Measurements from ENCODE around the gene SHD. TPM values are rescaled to one million over a fixed set of nuclear protein-coding genes. Genes with fewer than 3 reads are reported as not detected.

The SHD gene
- total RNA-seq, 4 donors from 2014 or later: 0.41 TPM; not detected in 3

DNA sequence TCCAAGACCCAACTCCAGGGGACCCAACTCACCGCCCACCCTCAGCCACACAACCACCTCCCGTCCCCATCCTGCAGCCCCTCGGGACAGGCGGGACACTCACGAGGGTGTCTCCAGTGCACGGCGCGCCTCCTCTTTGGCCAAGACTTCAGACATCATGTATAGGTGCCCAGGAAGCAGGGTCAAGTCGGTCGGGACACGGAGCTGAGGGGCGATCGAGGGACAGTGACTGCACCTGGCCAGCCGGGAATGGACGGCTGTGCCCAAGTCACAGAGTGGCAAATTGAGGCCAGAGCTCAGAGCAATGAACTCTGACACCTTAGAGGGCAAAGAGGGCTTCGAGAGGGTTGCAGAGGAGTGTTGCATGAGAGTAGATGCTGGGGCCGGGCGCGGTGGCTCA lies 50.8 kb downstream of the SHD start:
- Histone ChIP-seq H3K27me3 (no peaks in the 10 kb centered on the region), H3K27ac (no peak overlapping the region), H3K4me3 (no peak overlapping the region), H3K4me1 (peaks cover 0 to 11% of the 10 kb centered on the region in 2 donors), H3K9me3 (no peaks in the 10 kb centered on the region), H3K36me3 (no peaks in the 10 kb centered on the region)
- intact Hi-C loops (cut with DNase I; ENCODE audit: low total_unique reads): no loop called here
- DNase-seq: no peak
- TF ChIP-seq, protein P1, sequence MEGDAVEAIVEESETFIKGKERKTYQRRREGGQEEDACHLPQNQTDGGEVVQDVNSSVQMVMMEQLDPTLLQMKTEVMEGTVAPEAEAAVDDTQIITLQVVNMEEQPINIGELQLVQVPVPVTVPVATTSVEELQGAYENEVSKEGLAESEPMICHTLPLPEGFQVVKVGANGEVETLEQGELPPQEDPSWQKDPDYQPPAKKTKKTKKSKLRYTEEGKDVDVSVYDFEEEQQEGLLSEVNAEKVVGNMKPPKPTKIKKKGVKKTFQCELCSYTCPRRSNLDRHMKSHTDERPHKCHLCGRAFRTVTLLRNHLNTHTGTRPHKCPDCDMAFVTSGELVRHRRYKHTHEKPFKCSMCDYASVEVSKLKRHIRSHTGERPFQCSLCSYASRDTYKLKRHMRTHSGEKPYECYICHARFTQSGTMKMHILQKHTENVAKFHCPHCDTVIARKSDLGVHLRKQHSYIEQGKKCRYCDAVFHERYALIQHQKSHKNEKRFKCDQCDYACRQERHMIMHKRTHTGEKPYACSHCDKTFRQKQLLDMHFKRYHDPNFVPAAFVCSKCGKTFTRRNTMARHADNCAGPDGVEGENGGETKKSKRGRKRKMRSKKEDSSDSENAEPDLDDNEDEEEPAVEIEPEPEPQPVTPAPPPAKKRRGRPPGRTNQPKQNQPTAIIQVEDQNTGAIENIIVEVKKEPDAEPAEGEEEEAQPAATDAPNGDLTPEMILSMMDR (IDR thresholded peaks at IDR 0.05): no peak
- TF ChIP-seq POLR2A (IDR thresholded peaks at IDR 0.05): no peak

DNA sequence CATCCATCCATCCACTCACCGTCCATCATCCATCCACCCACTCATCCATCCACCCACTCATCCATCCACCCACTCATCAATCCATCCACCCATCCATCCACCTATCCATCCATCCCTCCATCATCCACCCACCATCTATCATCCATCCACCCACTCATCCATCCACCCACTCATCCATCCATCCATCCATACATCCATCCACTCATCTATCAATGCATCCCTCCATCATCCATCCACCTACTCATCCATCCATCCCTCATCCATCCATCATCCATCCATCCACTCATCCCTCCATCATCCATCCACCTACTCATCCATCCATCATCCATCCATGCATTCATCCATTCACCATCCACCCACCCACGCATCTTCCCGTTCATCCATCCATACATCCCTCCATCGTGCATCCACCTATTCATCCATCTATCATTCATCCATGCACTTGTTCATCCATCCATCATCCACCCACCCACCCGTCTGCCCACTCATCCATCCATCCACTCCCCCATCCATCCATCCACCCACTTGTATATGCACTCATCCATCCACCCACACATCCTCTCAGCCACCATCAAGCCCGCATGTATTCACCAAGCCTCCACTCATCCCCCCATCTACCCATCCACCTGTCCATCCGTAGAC lies 56.0 kb downstream of the SHD start:
- no peak for TF ChIP-seq POLR2A (IDR thresholded peaks at IDR 0.05)
- TF ChIP-seq, protein P1 (IDR thresholded peaks at IDR 0.05): no peak
- Histone ChIP-seq H3K27me3 (no peaks in the 10 kb centered on the region), H3K4me3 (no peak overlapping the region), H3K4me1 (no peaks in the 10 kb centered on the region), H3K27ac (no peak overlapping the region), H3K9me3 (no peaks in the 10 kb centered on the region), H3K36me3 (no peaks in the 10 kb centered on the region)
- DNase-seq: no peak
- intact Hi-C loops (cut with DNase I; ENCODE audit: low total_unique reads): no loop called here

DNA sequence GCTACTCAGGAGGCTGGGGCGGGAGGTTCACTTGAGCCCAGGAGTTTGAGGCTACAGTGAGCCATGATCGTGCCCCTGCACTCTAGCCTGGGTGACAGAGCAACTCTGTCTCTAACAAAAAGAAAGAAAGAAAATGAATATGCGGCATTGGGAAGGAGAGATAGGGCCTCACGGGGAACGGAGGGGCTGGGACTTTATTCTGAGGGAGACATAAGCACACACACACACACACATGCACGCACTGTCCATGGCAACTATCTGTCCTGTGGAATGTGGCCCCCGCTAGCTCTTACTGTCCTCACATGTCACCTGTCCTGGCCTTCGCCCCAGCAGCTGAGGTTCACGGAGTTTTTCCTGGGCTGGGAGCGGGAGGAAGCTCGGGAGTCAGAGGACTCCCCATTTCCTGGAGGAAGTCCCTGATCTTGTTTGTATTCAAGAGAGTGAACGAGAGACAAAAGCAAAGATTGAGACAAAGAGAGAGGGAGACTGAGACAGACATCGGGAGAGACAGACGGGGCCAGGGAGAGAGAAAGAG lies 58.9 kb downstream of the SHD start:
- intact Hi-C loops (cut with DNase I; ENCODE audit: low total_unique reads): no loop called here
- no peaks in the 10 kb centered on the region for H3K36me3 ChIP-seq
- no peak for TF ChIP-seq POLR2A (IDR thresholded peaks at IDR 0.05)
- TF ChIP-seq, protein P1 (IDR thresholded peaks at IDR 0.05): no peak
- H3K4me3 ChIP-seq: peak overlapping the region; percentile 36 to 43
- H3K27me3 ChIP-seq: no peaks in the 10 kb centered on the region
- H3K4me1 ChIP-seq: no peaks in the 10 kb centered on the region
- no peak for DNase-seq
- peak overlapping the region; percentile 53 to 70 for H3K27ac ChIP-seq
- H3K9me3 ChIP-seq: no peaks in the 10 kb centered on the region

DNA sequence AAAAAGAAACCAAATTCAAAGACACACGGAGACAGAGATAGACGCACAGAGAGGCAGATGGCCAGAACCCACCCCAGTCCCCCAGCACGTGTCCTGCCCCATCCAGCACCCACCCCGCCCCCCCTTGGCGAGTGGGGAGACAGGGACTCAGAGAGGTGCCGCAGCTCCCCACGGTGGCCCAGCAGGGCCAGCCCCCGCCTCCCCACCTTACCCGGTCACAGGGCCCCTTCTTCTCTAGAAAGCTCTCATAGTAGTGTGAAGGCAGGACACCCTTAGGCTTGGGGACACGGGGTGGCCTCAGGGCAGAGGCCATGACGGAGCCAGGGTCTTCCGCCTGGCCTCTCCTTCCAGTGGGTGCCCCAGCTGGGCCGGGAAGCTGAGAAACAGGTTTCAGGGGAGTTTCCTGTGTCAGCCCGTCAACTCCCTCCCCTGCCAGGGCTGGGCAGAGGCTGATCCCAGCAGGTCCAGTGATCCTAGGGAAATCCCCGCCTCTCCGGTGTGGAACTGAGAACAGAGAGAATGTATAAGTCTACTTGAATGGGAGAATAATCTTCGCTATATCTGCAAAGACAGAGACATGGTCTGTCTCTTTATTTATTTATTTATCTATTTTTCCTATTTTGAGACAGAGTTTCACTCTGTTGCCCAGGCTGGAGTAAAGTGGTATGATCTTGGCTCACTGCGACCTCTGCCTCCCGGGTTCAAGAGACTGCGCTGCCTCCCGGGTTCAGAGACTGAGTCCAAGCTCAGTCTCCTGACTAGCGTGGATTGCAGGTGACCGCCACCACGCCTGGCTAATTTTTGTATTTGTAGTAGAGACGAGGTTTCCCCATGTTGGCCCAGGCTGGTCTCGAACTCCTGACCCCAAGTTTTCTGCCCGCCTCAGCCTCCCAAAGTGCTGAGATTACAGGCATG lies 59.6 kb downstream of the SHD start, which contains the start of gene STAP2:
Gene STAP2, minus strand, starts transcription at position 387 of the 915 bp plus-strand sequence. Its CDS starts 74 bp downstream, at position 313.
- peaks cover 0 to under 1% of the 10 kb centered on the region in 2 donors for H3K4me1 ChIP-seq
- peak within 1 kb of the TSS; percentile 36 to 43 for H3K4me3 ChIP-seq
- H3K27me3 ChIP-seq: no peaks in the 10 kb centered on the region
- intact Hi-C loops (cut with DNase I; ENCODE audit: low total_unique reads): no loop called here
- H3K36me3 ChIP-seq: no peaks in the 10 kb centered on the region
- no peaks in the 10 kb centered on the region for H3K9me3 ChIP-seq
- DNase-seq: no peak
- TF ChIP-seq POLR2A (IDR thresholded peaks at IDR 0.05): peak in 1 of 2 donors; percentile 16
- TF ChIP-seq, protein P1 (IDR thresholded peaks at IDR 0.05): no peak
- peak within 1 kb of the TSS; percentile 53 to 70 for H3K27ac ChIP-seq

Other genes with a start within 250 kb of the SHD start
- 10 to 100 TPM; 10.8 to 72.9 (median 14.1) TPM for gene ZBTB7A, start 212.4 kb upstream of the SHD start, total RNA-seq
- 100 to 1,000 TPM in 1 of 4 donors, 10 to 100 TPM in 2, 1 to 10 TPM in 1; 7.4 to 105 (median 82.4) TPM for gene MAP2K2, start 155.1 kb upstream of the SHD start, total RNA-seq
- not detected for gene CREB3L3, start 125.6 kb upstream of the SHD start, total RNA-seq
- 10 to 100 TPM in 3 of 4 donors, 1 to 10 TPM in 1; 1.3 to 23.2 (median 15.1) TPM for gene SIRT6, start 96.7 kb upstream of the SHD start, total RNA-seq
- 1 to 10 TPM in 2 of 4 donors, under 1 TPM in 1, not detected in 1; 0.64 to 1.8 (median 1.2) TPM for gene ANKRD24, start 96.6 kb upstream of the SHD start, total RNA-seq
- 1 to 10 TPM in 3 of 4 donors, not detected in 1; 1.2 to 1.8 (median 1.5) TPM for gene EBI3, start 49.7 kb upstream of the SHD start, total RNA-seq
- gene YJU2, start 32.2 kb upstream of the SHD start, total RNA-seq: 10 to 100 TPM; 13.3 to 29.1 (median 21.5) TPM
- under 1 TPM in 1 of 4 donors, not detected in 3; 0.97 TPM for gene TMIGD2, start 23.1 kb downstream of the SHD start, total RNA-seq
- gene FSD1, start 25.3 kb downstream of the SHD start, total RNA-seq: 1 to 10 TPM in 1 of 4 donors, not detected in 3; 3.1 TPM
- 1 to 10 TPM in 3 of 4 donors, under 1 TPM in 1; 0.29 to 9.4 (median 6.2) TPM for gene STAP2, start 59.6 kb downstream of the SHD start, total RNA-seq
- gene MPND, start 64.3 kb downstream of the SHD start, total RNA-seq: 10 to 100 TPM in 1 of 4 donors, 1 to 10 TPM in 1, under 1 TPM in 1, not detected in 1; 0.51 to 13.8 (median 5.8) TPM
- 10 to 100 TPM; 11.8 to 69.3 (median 29.5) TPM for gene SH3GL1, start 121.3 kb downstream of the SHD start, total RNA-seq
- gene CHAF1A, start 123.4 kb downstream of the SHD start, total RNA-seq: 10 to 100 TPM in 1 of 4 donors, 1 to 10 TPM in 2, under 1 TPM in 1; 0.59 to 12.9 (median 8.0) TPM
- 100 to 1,000 TPM in 2 of 4 donors, 10 to 100 TPM in 2; 61.5 to 266 (median 90.0) TPM for gene UBXN6, start 178.5 kb downstream of the SHD start, total RNA-seq
- gene HDGFL2, start 193.0 kb downstream of the SHD start, total RNA-seq: 10 to 100 TPM in 3 of 4 donors, 1 to 10 TPM in 1; 8.5 to 65.8 (median 34.8) TPM
- gene PLIN4, start 239.2 kb downstream of the SHD start, total RNA-seq: 10 to 100 TPM in 3 of 4 donors, 1 to 10 TPM in 1; 7.9 to 78.3 (median 16.2) TPM

Data from uterus (tissue), 4 donors.